Common myeloid progenitor, CD34-positive (primary cell): Measurements from ENCODE around the gene TBC1D8.

ENCODE experiments used
- CTCF ChIA-PET: fragments of 350-600 bp; sonication (Branson Sonifier 250); formaldehyde crosslinking; loops from one replicate; lab custom pipeline; 2021; ENCODE audit warnings: antibody characterized with exemption; lab: Charles Lee
- POLR2A ChIA-PET: fragments of 350-600 bp; sonication (Branson Sonifier 250); formaldehyde crosslinking; loops from one replicate; lab custom pipeline; 2021; ENCODE audit warnings: antibody characterized with exemption; lab: Charles Lee
- DNase-seq, 3 donors: peaks; one replicate each; pipeline versions ENCODE4 v3.0.0 to v3.0.0-alpha.2; 2013
- H3K27ac ChIP-seq, 2 experiments: 1 replicate in 1 of 2; 2 replicates in 1 of 2; pipeline ENCODE4 v1.7.0; 2013; ENCODE audit warnings: inconsistent platforms in 2 of 2, low read length in 2 of 2, mild to moderate bottlenecking in 2 of 2, low read depth in 1 of 2, moderate library complexity in 1 of 2; ENCODE audit not compliant: severe bottlenecking in 2 of 2, insufficient read depth in 1 of 2, poor library complexity in 1 of 2
- H3K27me3 ChIP-seq, 5 experiments: replicated peaks in 2 of 5; 1 replicate in 3 of 5; 2 replicates in 2 of 5; pipeline versions ENCODE4 v1.6.1 to v1.7.0; 2013; ENCODE audit warnings: low read length in 4 of 5, mild to moderate bottlenecking in 2 of 5, moderate library complexity in 2 of 5, inconsistent platforms in 1 of 5; ENCODE audit not compliant: insufficient read depth in 5 of 5, control insufficient read depth in 4 of 5
- H3K36me3 ChIP-seq, 4 experiments: 1 replicate in 2 of 4; 2 replicates in 2 of 4; pipeline versions ENCODE4 v1.6.1 to v1.7.0; 2013; ENCODE audit warnings: low read length in 3 of 4, control low read depth in 1 of 4, mild to moderate bottlenecking in 1 of 4; ENCODE audit not compliant: control insufficient read depth in 4 of 4, insufficient read depth in 4 of 4
- H3K4me1 ChIP-seq, 4 experiments: 1 replicate in 3 of 4; 2 replicates in 1 of 4; pipeline versions ENCODE4 v1.6.1 to v1.7.1; 2013; ENCODE audit warnings: low read length in 3 of 4, mild to moderate bottlenecking in 3 of 4, control low read depth in 1 of 4, inconsistent platforms in 1 of 4, moderate library complexity in 1 of 4; ENCODE audit not compliant: control insufficient read depth in 4 of 4, insufficient read depth in 4 of 4; ENCODE audit errors: control extremely low read depth in 1 of 4
- H3K4me3 ChIP-seq, 7 experiments: 1 replicate in 4 of 7; 2 replicates in 3 of 7; pipeline versions ENCODE4 v1.5.1 to v1.7.0; 2013; ENCODE audit warnings: mild to moderate bottlenecking in 7 of 7, low read length in 6 of 7, moderate library complexity in 6 of 7, inconsistent platforms in 2 of 7, low read depth in 2 of 7, control low read depth in 1 of 7; ENCODE audit not compliant: insufficient read depth in 4 of 7, control insufficient read depth in 1 of 7; ENCODE audit errors: extremely low read depth in 1 of 7
- H3K9me3 ChIP-seq, 5 experiments: 1 replicate in 4 of 5; 2 replicates in 1 of 5; pipeline versions ENCODE4 v1.6.1 to v1.7.1; 2013; ENCODE audit warnings: low read length in 4 of 5, mild to moderate bottlenecking in 2 of 5, inconsistent platforms in 1 of 5, low read depth in 1 of 5, moderate library complexity in 1 of 5; ENCODE audit not compliant: control insufficient read depth in 4 of 5, insufficient read depth in 2 of 5; ENCODE audit errors: control extremely low read depth in 1 of 5
- WGBS: methylation state at CpG from one replicate; pipeline ENCODE4 v1.1.5; 2013; ENCODE audit not compliant: insufficient coverage; 5-methylcytosine and 5-hydroxymethylcytosine counted together

The TBC1D8 gene

GRCh38 chr2:101080211-101081068 lies 70.7 kb downstream of the TBC1D8 start:
- 94% methylated on average over 9 of the region's 14 CpGs for WGBS
- Histone ChIP-seq H3K36me3 (no peaks in the 10 kb centered on the region), H3K27ac (no peak overlapping the region), H3K27me3 (no peaks in the 10 kb centered on the region), H3K9me3 (no peaks in the 10 kb centered on the region), H3K4me3 (no peak overlapping the region), H3K4me1 (peaks cover 0 to 7% (median 0%) of the 10 kb centered on the region in 4 experiments)
- CTCF ChIA-PET: no interaction called here
- no peak for DNase-seq
- POLR2A ChIA-PET: no interaction called here

- Histone ChIP-seq H3K27ac (no peak overlapping the region), H3K9me3 (peaks cover 0 to 5% (median 0%) of the 10 kb centered on the region in 5 experiments), H3K4me3 (no peak overlapping the region), H3K4me1 (peaks cover 0 to 3% (median 0%) of the 10 kb centered on the region in 4 experiments), H3K36me3 (no peaks in the 10 kb centered on the region), H3K27me3 (no peaks in the 10 kb centered on the region)
- 80% methylated on average over 1 of the region's 2 CpGs for WGBS
- DNase-seq: no peak
- CTCF ChIA-PET: no interaction called here
- POLR2A ChIA-PET: no interaction called here
These were observed 74.6 kb downstream of the TBC1D8 start for GRCh38 chr2:101076581-101076980.

GRCh38 chr2:101064868-101065549 lies 86.2 kb downstream of the TBC1D8 start:
- no peak overlapping the region for H3K27ac ChIP-seq
- H3K36me3 ChIP-seq: no peaks in the 10 kb centered on the region
- H3K4me3 ChIP-seq: no peak overlapping the region
- ChIA-PET CTCF (interaction anchor here (1.2 to 1.5 kb wide), 2 partner anchors 9 to 21 kb away, joined by 3 read pairs; no protein-coding TSS in a partner anchor), POLR2A (no interaction called here)
- DNase-seq: no peak
- H3K4me1 ChIP-seq: no peaks in the 10 kb centered on the region
- WGBS: 91% methylated on average over 4 of the region's 4 CpGs
- no peaks in the 10 kb centered on the region for H3K27me3 ChIP-seq
- H3K9me3 ChIP-seq: no peaks in the 10 kb centered on the region

- CTCF ChIA-PET: interaction anchor here (1.2 kb wide), 1 partner anchor 9 kb away, joined by 3 read pairs; no protein-coding TSS in a partner anchor
- 90% methylated on average over 2 of the region's 3 CpGs for WGBS
- POLR2A ChIA-PET: no interaction called here
- DNase-seq: no peak
- Histone ChIP-seq H3K36me3 (no peaks in the 10 kb centered on the region), H3K27me3 (no peaks in the 10 kb centered on the region), H3K4me1 (no peaks in the 10 kb centered on the region), H3K27ac (no peak overlapping the region), H3K9me3 (no peaks in the 10 kb centered on the region), H3K4me3 (no peak overlapping the region)
These were observed 86.7 kb downstream of the TBC1D8 start for GRCh38 chr2:101064505-101064867.

- CTCF ChIA-PET: interaction anchor here (1.2 kb wide), 1 partner anchor 9 kb away, joined by 3 read pairs; no protein-coding TSS in a partner anchor
- no peak for DNase-seq
- no peaks in the 10 kb centered on the region for H3K36me3 ChIP-seq
- no peaks in the 10 kb centered on the region for H3K9me3 ChIP-seq
- H3K4me3 ChIP-seq: no peak overlapping the region
- no peaks in the 10 kb centered on the region for H3K4me1 ChIP-seq
- no peak overlapping the region for H3K27ac ChIP-seq
- POLR2A ChIA-PET: no interaction called here
- H3K27me3 ChIP-seq: no peaks in the 10 kb centered on the region
- WGBS: 100% methylated on average over 2 of the region's 2 CpGs
These were observed 87.1 kb downstream of the TBC1D8 start for GRCh38 chr2:101064125-101064502.

GRCh38 chr2:101063352-101064124 lies 87.6 kb downstream of the TBC1D8 start:
- H3K4me3 ChIP-seq: no peak overlapping the region
- ChIA-PET CTCF (interaction anchor here (1.2 kb wide), 1 partner anchor 8 kb away, joined by 3 read pairs; no protein-coding TSS in a partner anchor), POLR2A (no interaction called here)
- H3K27me3 ChIP-seq: no peaks in the 10 kb centered on the region
- 100% methylated on average over 2 of the region's 3 CpGs for WGBS
- no peaks in the 10 kb centered on the region for H3K36me3 ChIP-seq
- no peaks in the 10 kb centered on the region for H3K4me1 ChIP-seq
- DNase-seq: no peak
- no peaks in the 10 kb centered on the region for H3K9me3 ChIP-seq
- H3K27ac ChIP-seq: no peak overlapping the region
